HG03565 (cell line): ENCODE measurements around the gene SORCS1.

Experiments
- ATAC-seq: cut with Tn5 transposase; IDR thresholded peaks from one replicate; pipeline ENCODE4 v1.9.1; 2021; ENCODE audit warnings: mild to moderate bottlenecking, moderate library complexity; ENCODE audit not compliant: unreplicated experiment

The SORCS1 gene

DNA sequence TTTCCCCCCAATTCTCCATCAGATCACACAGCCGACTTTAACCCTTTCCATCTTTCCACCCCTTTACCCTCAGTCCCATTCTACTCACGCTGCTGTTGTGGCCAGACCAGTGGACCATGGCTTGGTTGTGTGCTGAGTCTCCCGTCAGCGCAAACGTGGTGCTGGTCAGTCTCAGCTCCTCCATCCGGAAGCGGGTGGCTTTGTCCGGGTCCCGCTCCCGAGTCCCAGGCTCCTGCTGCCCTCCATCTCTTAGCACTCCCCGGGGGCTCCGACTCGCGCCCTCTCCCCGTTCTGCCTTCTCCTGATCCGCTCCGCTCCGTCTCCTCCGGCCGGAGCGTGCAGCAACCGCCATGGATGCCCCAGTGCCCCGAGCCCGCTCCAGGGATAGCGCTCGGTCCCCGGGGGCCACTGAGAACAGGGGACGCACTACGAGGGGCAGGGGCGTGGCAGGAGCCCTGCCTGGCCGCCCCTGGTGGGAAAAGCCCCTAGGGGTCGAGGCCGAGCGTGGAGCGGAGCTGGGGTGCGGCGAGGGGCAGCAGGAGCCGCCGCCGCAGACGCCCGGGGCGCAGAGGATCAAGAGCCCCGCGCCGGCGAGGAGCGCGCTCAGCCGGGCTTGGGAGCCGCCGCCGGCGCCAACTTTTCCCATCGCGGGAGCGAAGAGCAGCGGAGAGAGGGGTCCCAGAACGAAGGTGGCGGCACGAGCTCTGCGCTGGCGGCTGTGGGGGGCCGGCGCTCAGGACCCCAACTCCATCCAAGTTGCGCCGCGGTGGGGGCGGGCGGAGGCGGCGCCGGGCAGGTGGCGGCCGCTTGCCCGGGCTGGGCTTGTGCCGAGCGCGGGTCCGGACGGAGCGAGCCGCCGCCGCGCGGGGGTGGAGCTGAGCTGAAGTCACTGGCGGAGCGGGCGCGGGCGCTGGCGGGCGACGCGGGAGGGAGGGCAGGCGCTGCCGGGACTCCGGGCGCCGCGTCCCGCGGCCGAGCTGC, at the start of gene SORCS1:
SORCS1 (minus strand) TSS at position 826 of the 981 bp plus-strand sequence.
- ATAC-seq, result no peak

DNA sequence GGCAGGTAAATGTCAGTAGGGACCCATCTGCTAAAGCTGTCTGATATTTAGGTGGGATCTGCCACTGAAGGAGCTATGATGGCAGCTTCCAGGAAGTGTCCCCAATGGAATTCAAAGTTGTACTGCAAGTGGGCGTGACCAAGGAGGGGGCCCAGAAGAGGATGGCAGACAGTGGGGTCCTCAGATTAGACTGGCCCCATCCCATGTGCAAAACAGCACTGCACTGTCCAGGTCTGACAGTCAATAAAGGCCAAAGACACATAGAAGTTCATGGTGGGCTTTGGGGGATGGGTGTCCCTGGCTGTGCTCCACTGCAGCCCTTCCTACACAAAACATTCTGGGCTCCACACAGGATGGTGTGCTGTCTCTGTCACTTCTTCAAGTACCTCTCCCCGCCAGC, 49.8 kb upstream of the SORCS1 start:
- ATAC-seq, result no peak

DNA sequence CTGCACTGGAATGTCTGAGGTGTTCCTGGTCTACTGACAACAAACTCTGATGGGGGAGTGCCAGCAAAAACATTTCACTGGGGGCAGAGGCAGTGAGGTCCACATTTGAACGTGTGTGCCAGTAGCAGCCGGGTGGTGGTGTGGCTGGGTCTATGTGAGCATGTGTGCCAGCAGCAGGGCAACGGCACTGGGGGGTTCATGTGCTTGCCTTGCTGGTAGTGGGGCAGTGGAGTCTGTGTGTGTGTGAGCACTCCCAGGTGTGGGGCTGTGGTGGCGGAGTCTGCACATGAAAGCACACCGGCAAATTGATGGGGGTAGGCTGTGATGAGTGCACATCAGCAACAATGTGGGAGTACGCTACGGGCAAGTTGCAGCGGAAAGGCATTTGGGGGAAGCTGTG, 49.4 kb upstream of the SORCS1 start:
- no peak for ATAC-seq

DNA sequence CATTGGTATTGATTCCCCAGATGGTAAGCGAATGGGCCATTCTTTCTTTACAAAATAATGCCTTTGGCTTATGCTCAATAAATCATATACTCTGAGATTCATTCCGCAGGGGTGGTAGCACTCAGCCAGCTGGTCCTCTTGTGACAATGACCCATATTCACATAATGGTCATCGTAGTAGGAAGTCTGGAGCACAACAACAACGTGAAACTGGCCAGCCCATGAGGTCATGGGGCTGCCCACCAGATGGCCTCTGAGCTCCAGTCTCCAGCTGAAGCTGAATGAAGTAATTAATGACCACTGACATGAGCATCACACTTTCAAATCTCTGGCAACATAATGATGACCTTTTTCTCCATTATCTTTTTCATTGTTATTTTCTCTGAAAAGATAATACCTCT, 42.3 kb upstream of the SORCS1 start:
- no peak for ATAC-seq

DNA sequence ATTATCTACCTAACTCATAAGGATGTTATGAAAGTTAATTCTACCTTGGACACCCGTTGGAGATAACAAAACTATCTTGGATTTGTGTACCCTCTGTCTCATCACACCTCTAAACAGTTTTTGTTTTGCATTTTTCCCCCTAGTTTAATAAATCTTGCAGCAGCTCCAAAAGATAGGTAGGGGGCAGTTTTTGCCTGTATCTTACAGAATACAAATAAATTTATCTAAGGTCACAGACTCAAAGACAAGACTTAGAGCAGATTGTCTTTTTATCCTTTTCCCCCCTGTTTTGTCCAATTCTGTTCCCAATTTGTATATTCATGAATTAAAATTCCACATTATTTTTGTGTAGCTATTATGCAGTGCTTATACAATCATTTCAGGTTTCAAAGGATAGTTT, 5.0 kb upstream of the SORCS1 start:
- ATAC-seq, result no peak

DNA sequence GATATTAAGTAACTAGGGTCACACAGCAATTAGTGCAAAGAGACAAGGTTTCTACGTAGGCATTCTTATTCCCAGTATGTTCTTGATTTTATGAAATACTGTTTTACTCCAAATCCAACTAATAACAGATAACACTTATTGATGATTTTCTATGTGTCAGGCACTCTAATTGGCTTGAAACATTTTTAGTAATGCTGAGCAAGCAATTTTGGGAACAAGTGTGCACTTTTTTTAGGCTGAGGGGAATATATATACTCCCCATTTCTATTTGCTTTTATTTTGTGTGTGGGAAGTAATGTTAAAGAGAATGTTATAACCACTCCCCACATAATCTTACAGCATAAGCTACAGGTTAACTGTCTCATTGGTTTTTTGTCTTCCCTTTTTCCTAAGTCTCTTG, 4.2 kb upstream of the SORCS1 start:
- no peak for ATAC-seq

DNA sequence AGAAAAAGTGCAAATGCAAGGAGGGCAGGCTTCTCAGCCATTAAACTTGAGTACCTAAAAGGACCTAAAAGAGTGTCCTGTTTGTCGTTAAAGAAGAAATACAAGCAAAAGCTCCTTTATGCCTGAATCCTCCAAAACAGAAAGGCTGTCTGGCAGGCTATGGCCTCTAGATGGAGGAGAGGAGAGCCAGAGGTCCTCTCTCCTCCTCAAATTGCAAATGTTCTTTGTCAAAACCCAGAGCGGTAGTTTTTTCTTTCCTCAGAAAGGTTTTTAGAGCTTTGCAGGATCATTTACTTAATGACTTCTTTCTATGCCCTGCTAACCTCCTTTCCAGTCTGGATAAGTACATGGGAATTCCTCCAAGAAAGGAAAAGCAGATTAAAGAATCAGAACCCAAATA, 1.9 kb upstream of the SORCS1 start:
- ATAC-seq, result no peak

DNA sequence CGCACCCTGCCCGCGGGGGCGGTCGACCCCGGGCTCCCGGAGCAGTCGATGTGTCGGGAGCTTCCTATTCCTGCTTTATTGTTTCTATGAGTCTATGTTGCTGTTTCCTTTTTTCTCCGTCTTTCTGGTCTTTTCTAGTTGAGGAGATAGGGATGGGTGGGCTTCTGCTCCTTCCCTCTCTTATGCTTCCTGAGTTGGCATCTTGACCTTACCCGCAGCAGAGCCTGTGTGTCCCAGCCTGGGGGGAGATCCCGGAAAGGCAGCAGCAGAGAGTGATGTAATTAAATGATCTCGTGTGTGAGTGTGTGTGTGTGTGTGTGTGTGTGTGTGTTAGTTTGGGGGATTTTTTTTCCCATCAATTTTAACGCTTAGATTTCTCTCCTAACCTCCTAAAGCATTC, 486 bp upstream of the SORCS1 start:
- ATAC-seq, result no peak

DNA sequence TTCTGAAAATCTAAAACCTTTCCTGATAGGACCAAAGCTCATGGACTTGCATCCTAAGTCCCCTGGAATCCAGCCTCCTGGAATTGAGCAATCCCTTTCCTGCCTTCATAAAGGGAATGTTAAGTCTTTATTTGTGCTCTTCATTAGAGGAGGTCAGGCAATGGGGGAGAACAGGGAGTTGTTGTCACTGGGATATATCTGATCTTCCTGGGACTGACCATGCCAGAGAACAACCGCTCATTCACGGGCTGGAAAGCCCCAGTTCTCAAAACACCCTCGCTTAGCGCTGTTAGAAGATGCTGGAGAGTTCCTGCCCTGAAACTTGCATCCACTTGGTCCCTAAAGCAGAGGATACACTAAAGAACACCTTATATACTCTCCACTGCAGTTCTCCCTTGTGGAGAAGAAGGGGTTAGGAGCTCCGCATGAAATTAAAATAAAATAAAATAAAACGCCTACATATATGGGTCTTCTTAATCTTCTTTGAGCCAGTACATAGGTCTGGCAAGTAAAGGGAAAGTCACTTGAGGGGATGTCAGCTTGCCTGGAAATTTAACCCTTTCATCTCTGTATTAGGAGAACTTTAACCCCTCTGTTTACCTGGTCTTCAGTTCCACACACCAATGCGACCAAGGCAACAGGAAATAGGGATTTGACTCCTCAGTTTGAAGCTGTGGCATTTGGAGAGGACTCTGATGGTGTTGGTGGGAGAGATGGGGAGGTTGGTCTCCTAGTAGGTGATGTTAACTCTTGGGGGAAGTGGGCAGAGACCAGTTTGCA, 1.2 kb downstream of the SORCS1 start:
- no peak for ATAC-seq

DNA sequence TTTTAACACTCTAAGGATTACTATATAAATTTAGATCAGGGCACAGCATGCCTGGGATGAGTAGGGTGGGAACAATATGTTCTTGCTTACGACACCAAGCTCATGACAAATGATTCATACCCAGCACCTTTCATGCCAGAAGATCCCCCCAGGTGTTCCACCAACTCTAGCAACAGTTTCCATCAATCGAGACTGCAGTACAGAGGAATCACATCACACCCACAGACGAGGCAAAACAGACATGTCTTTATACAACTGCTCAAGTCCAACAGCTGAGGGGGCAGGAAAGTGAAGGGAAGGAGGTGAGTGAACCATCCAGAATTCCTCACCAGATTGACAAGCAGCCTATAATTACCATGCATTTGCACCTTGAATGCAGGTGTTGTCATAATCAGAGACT, 3.6 kb downstream of the SORCS1 start:
- ATAC-seq, result no peak

DNA sequence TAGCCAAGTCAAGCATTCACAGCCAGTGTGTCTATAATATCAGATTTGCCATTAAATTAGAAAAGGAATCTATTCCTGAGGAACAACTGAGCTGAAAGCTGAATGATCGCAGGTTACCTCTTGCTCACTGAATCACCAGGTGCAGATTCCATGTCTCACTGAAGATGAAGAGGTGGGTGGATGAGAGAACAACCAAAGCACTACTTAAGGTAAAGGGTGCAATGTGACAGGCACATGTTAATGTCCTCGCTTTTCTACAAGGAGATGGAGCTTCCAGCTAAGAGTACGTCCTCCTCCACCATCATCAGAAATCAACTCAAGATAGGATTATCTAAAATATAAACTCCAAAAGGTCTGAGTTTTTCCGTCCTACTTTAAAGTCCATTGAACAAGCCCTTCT, 4.6 kb downstream of the SORCS1 start:
- ATAC-seq, result no peak

DNA sequence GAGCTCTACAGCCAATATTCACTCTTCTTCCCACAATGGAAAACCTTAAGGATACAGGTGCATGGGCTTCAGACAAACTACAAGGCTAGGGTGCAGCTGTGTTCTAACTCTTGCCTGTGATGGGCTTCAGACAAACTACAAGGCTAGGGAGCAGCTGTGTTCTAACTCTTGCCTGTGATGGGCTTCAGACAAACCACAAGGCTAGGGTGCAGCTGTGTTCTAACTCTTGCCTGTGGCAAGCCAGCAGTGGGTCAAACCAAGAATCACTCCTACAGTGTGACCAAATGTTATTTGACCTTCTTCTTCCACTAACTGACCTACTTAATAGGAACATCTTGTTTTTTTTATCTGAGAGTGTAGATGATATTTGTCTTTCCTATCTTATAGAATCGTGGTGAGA, 7.4 kb downstream of the SORCS1 start:
- no peak for ATAC-seq

DNA sequence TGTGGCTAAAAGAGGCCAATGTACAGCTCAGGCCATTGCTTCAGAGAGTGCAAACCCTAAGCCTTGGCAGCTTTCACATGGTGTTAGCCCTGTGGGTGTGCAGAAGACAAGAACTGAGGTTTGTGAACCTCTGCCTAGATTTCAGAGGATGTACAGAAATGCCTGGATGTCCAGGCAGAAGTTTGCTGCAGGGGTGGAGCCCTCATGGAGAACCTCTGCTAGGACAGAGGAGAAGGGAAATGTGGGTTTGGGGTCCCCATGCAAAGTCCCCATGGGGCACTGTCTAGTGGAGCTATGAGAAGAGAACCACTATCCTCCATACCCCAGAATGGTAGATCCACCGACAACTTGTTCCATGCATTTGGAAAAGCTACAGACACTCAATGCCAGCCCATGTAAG, 12.4 kb downstream of the SORCS1 start:
- ATAC-seq, result no peak

DNA sequence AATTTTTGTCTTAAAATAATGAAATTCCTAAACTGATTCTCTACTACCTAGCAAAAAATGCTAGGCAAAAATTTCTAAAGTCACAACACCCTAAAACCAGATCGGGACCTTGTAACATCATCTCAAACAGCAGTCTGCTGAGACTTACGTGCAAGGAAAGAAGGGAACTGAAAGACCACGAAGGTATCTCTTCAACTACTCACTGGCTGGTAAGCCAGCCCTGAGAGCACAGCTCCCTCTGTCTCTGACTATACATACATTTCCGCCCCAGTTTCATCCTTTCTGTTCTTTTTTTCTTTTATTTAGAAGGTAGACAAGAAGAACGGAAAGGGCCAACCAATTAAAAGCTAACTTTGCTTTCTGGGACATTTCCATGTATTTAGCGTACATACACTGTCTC, 15.6 kb downstream of the SORCS1 start:
- no peak for ATAC-seq

DNA sequence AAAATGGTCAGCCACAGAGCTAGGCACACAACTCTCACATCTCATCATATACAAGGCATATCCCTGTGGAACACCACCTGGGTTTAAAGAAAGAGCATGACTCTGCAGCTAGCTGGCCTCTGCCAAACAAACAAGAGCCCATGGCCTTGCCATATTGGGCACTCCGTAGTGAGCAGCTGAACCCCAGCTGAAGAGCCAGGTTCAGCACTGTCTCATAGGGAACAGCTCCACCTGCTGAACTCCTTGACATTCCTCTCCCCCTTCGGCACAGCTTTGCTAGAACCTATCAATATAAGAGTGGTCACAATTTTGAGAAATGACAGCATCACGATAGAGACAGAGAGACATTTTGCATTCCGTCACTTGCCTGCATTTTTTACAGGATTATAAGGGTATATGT, 20.0 kb downstream of the SORCS1 start:
- no peak for ATAC-seq

DNA sequence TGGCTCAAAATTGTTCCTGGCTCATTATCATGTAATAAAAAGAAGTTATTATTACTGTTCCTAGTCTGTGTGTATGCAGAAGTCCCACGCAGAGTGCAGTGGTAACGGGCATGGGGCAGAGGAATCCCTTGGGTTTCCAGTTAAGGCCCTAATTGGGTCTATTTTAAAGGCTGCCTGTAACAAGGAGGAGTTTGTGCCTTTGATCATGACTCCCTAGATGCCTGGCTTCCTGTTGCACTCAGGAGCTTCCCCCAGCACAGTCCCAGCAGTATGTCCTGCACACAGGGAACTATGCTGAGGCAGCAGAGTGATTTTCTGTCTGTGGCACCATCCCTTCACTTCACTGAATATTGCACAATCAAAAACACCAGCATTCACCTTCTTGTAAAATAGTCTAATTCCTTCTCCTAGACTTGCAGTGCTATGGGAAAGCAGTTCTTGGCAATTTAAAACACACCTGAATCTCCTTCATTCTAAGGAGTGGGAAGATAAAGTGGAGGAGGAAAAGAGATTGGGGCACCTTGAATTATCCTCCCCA, 22.9 kb downstream of the SORCS1 start:
- no peak for ATAC-seq

DNA sequence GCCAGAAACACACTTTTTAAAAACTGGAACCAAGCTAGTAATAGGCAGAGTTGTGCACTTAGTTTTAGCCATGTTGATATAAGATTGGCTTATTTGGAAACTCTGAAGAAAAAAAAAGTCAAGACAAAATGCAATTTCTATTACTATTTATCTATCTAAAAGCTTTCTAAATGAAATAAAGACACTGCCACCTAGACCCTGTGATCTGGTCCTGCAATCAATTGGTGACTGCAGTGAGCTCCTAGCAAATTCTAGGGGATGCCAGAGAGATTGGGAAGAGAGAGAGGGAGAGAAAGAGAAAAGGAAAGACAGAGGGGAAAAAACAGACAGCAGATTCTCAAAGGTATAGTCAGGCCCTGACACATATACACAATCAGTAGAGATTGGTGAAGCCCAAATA, 25.3 kb downstream of the SORCS1 start:
- ATAC-seq, result no peak

DNA sequence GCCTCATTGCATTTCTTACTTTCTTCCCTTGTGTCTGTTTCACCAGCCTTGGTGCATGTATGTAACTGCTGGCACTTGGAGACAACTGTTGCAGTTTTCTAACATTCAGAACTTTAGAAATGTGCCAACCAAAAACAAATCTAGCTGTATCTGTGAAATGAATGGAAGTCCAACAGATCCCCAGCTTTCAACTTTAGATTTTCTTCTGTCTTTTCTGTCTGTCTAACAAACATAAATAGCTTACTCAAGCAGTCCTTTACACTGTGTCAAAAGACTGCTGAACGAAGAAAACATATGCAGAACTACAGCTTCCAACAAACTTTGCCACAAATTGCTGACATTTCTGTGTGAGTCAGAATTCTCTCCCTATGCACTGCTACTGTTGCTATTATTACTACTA, 30.9 kb downstream of the SORCS1 start:
- no peak for ATAC-seq

DNA sequence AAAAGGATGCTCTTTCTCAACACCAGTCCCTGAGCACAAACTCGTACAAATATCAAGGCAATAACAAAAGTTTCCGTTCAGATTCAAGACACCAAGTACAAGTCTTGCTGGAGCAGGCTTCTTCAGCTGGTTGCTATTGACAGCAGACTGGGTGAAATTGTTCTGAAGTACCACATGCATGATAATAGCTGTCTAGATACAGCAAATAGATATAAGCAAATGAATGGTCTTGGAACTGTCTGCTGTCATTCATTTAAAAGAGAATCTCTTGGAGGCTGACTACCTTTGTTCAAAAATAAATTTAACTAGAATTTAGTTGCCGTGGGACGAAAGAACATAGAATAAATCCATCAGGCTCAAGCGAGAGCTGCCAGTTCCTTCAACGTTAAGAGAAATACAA, 35.5 kb downstream of the SORCS1 start:
- ATAC-seq, result no peak

DNA sequence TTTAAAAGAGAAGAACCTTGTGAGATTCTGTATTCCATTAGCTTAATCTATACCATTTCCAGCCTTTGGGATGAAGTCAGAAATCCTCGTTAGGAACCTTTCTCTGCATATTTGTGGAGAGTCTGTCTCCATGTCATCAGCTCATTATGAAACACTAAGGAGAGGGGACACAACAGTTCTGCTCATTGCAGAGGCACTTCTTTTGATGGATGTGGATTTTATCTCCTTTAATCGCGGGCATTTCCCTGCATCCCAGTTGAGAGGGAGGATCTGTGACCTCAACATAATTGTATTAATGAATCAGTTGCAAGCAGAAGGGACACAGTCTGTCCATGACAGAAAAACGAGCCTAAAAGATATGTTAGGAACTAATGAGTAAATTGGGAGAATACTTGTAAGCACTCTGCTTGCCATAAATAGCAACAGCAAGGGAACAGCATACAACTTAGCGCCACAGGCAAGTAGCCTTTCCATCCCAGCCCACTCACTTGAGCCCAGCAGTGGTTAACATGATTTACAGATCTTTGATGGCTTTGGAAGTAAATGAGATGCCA, 37.9 kb downstream of the SORCS1 start:
- ATAC-seq, result no peak

DNA sequence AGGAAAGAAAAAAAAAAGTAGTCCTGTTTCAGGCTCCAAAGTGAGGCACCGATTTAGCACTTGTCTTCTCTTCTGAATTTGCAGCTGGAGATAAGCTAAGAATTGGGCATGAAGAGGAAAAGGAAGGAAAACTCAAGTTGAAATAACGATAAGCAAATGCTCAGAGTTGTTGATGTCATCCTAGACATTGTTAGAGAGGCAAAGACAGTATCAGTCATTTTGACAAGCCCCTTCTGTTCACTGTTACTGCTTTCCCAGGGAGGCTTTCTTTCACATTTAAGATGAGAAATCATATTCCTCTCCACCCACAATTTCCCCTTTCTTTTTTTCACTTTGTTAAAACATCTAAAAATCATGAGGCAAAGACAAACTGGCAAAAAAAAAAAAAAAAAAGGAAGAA, 41.8 kb downstream of the SORCS1 start:
- ATAC-seq, result no peak

DNA sequence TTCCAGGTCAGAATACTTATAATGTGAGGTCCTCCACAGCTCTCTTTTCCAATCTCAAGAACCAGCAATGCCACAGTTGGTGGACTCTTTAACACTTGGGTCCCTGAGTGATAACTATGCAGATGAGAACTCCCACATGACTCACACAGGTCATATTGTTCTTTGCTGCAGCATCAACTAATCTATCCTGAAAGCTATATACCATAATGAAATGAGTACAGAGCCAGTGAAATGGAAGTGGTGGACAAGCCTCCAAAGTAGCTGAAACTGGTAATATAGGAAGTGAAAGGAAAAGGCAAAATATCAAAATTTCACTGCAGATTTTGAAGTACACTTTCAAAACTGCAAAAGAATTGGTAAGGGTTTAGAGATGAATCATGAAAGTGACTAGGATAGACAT, 45.6 kb downstream of the SORCS1 start:
- peak; percentile 67 for ATAC-seq
